Kidney (tissue), 14 donors: ENCODE data around the gene ODR4. TPM values are rescaled to one million over a fixed set of nuclear protein-coding genes. Genes with fewer than 3 reads are reported as not detected.
"Not testable (repeated sequence)": the region's sequence is repeated elsewhere in the genome, so short reads cannot be mapped to it uniquely, and the experiment has no call there.

Experiments used
- DNase-seq, 5 donors: peaks; one replicate each; pipeline ENCODE4 v3.0.0-alpha.2; 2013 to 2020
- FAIRE-seq: peaks from 2 replicates; lab custom pipeline; 2012; peaks lifted over from hg19 to GRCh38; lab: Jason Lieb, UNC
- H3K27ac ChIP-seq, 2 donors: one replicate each; pipeline ENCODE4 v1.7.0; 2013; ENCODE audit warnings: low read depth in 2 of 2, low read length in 2 of 2, inconsistent platforms in 1 of 2
- H3K27me3 ChIP-seq: one replicate; pipeline ENCODE4 v1.7.1; 2013; ENCODE audit warnings: low read length, inconsistent platforms; ENCODE audit not compliant: control insufficient read depth, insufficient read depth
- H3K36me3 ChIP-seq, 3 donors: one replicate each; pipeline versions ENCODE4 v1.7.0 to v1.7.1; 2013; ENCODE audit warnings: low read length in 3 of 3, control low read depth in 1 of 3, inconsistent platforms in 1 of 3; ENCODE audit not compliant: insufficient read depth in 3 of 3, control insufficient read depth in 2 of 3
- H3K4me1 ChIP-seq, 3 donors: one replicate each; pipeline versions ENCODE4 v1.7.0 to v1.7.1; 2013; ENCODE audit warnings: low read length in 3 of 3, inconsistent platforms in 1 of 3, low read depth in 1 of 3; ENCODE audit not compliant: control insufficient read depth in 2 of 3, insufficient read depth in 2 of 3
- H3K4me3 ChIP-seq, 3 donors: one replicate each; pipeline versions ENCODE4 v1.7.0 to v1.8.1; 2013; ENCODE audit warnings: low read length in 3 of 3, control low read depth in 1 of 3, inconsistent platforms in 1 of 3
- H3K9ac ChIP-seq, 3 donors: one replicate each; pipeline versions ENCODE4 v1.7.0 to v1.7.1; 2013; ENCODE audit warnings: low read length in 3 of 3, control low read depth in 1 of 3, inconsistent platforms in 1 of 3
- H3K9me3 ChIP-seq, 3 donors: one replicate each; pipeline versions ENCODE4 v1.7.0 to v1.7.1; 2013; ENCODE audit warnings: low read length in 3 of 3, control low read depth in 1 of 3, inconsistent platforms in 1 of 3; ENCODE audit not compliant: control insufficient read depth in 2 of 3, insufficient read depth in 1 of 3
- intact Hi-C: fragments of 100-400 bp; cut with DNase I; formaldehyde crosslinking; loops from one replicate; pipeline ENCODE4 v1.11.1; 2022
- polyA plus RNA-seq: library from polyadenylated mRNA; stranded (reverse); fragments of 350-450 nt; fragmentation: Illumina TruSeq; extraction: RNeasy Lipid Tissue Mini Kit (QIAGEN cat#74804); gene quantifications from one replicate; pipeline ENCODE4 v1.2.3, GENCODE V29; 2014; ENCODE audit warnings: low read depth, low replicate concordance; ENCODE audit not compliant: insufficient read depth
- total RNA-seq: library from RNA; stranded (reverse); fragmentation: NEBNext Ultra II Directional; extraction: Animal tissue kit (Norgen Biotek cat#: 25700); gene quantifications from one replicate; pipeline ENCODE4 v1.2.1, GENCODE V29; 2021
- TF ChIP-seq, protein P1 (sequence below): IDR thresholded peaks from 3 replicates; pipeline ENCODE4 v1.5.1; 2012; ENCODE audit warnings: mild to moderate bottlenecking, moderate library complexity, borderline replicate concordance; ENCODE audit not compliant: insufficient read depth; ENCODE audit errors: extremely low read depth
- donor health status: control.
- donor health status: control.
- donor health status: control.
- donor health status: control.
- donor health status: control.
- donor health status: DM: yes; HTN: yes; CAD: no.
- donor health status: Normal renal cell carcinoma (clear cell type).

Gene ODR4
- total and polyA plus RNA-seq, 2 donors from 2014 or later, result 11.3 to 23.3 TPM

- FAIRE-seq, result peak; percentile 68
These were observed 15.3 kb downstream of the ODR4 start for GRCh38 chr1:186390925-186391324.

GRCh38 chr1:186391841-186392240 lies 16.2 kb downstream of the ODR4 start:
- TF ChIP-seq, protein P1, sequence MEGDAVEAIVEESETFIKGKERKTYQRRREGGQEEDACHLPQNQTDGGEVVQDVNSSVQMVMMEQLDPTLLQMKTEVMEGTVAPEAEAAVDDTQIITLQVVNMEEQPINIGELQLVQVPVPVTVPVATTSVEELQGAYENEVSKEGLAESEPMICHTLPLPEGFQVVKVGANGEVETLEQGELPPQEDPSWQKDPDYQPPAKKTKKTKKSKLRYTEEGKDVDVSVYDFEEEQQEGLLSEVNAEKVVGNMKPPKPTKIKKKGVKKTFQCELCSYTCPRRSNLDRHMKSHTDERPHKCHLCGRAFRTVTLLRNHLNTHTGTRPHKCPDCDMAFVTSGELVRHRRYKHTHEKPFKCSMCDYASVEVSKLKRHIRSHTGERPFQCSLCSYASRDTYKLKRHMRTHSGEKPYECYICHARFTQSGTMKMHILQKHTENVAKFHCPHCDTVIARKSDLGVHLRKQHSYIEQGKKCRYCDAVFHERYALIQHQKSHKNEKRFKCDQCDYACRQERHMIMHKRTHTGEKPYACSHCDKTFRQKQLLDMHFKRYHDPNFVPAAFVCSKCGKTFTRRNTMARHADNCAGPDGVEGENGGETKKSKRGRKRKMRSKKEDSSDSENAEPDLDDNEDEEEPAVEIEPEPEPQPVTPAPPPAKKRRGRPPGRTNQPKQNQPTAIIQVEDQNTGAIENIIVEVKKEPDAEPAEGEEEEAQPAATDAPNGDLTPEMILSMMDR, result no peak
- Histone ChIP-seq H3K4me1 (no peaks in the 10 kb centered on the region), H3K9ac (no peak overlapping the region), H3K27me3 (no peaks in the 10 kb centered on the region), H3K4me3 (no peak overlapping the region), H3K9me3 (no peaks in the 10 kb centered on the region), H3K27ac (no peak overlapping the region), H3K36me3 (peaks cover 10 to 22% (median 12%) of the 10 kb centered on the region in 3 donors)
- FAIRE-seq (no peak), DNase-seq (no peak)
- intact Hi-C loops, result no loop called here

More at GRCh38 chr1:186390925-186391324, 15.3 kb downstream of the ODR4 start:
- H3K9me3 ChIP-seq, result no peaks in the 10 kb centered on the region
- H3K36me3 ChIP-seq, result peaks cover 9 to 22% (median 12%) of the 10 kb centered on the region in 3 donors
- H3K27ac ChIP-seq, result no peak overlapping the region
- TF ChIP-seq, protein P1, result no peak
- no peaks in the 10 kb centered on the region for H3K27me3 ChIP-seq
- no peak overlapping the region for H3K9ac ChIP-seq
- no peak for DNase-seq
- no peak overlapping the region for H3K4me3 ChIP-seq
- no peaks in the 10 kb centered on the region for H3K4me1 ChIP-seq
- intact Hi-C loops, result no loop called here

DNA sequence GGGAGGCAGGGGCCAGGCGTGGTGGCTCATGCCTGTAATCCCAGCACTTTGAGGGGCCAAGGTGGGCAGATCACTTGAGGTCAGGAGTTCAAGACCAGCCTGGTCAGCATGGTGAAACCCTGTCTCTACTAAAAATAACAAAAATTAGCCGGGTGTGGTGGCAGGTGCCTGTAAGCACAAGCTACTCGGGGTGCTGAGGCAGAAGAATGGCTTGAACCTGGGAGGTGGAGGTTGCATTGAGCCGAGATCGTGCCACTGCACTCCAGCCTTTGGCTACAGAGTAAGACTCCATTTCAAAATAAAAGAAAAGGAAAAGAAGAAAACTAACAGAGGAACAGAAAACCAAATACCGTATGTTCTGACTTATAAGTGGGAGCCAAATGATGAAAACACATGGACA lies 17.1 kb downstream of the ODR4 start:
- H3K36me3 ChIP-seq, result peaks cover 10 to 22% (median 12%) of the 10 kb centered on the region in 3 donors
- FAIRE-seq, intact Hi-C loops: not testable (repeated sequence)

GRCh38 chr1:186401446-186401845 lies 25.8 kb downstream of the ODR4 start:
- intact Hi-C loops, H3K27ac ChIP-seq, H3K36me3 ChIP-seq, H3K9me3 ChIP-seq, H3K4me3 ChIP-seq, H3K4me1 ChIP-seq, H3K9ac ChIP-seq, DNase-seq, H3K27me3 ChIP-seq, FAIRE-seq: not testable (repeated sequence)

More for the DNA sequence above, 17.1 kb downstream of the ODR4 start:
- not testable (repeated sequence) for H3K4me3 ChIP-seq, H3K4me1 ChIP-seq, DNase-seq, H3K9me3 ChIP-seq, H3K9ac ChIP-seq, H3K27me3 ChIP-seq, H3K27ac ChIP-seq
